ENCODE measurements around the gene GYS1. TPM values are rescaled to one million over a fixed set of nuclear protein-coding genes. Genes with fewer than 3 reads are reported as not detected.

The GYS1 gene
- total and polyA plus RNA-seq, 2 of the 8 experiments (the other 6 are each of a cell fraction or from before 2014, with no cell fraction given): 30.0 to 38.7 TPM

DNA sequence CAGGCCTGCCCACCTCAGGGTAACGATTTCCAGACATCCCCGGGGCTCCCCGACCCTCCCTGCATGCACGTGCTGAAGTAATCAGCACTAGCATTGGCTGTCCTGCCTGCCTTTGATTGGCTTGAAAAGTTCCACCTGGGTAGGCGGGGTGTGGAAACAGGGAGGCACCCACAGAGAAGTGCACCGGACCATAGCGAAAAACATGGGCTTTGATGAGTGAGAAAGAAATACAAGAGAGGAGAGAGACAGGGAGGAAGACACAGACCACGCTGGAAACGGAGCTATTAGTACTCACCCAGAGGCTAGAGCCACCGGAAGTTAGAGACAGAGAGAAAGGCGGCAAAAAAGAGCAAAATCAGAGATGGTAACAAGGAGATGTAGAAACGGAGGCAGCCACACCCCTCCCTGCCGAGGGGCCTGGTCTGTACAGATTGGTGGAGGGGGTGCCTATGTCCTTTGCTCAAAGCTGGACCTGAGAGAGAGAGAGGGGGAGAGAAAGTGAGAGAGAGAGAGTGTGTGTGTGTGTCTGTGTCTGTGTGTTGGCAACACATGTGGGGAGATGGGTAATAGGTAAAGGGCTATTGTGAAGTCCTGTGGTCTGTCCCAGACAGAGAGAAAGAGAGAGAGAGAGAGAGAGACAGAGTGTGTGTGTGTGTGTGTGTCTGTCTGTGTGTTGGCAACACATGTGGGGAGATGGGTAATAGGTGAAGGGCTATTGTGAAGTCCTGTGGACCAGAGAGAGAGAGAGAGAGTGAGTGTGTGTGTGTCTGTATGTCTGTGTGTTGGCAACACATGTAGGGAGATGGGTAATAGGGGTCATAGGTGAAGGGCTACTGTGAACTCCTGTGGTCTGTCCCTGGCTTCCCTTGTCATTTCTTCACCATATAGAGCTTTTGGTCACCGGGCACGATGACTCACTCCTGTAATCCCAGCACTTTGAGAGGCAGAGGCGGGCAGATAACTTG is 28.1 kb upstream of the GYS1 start:
- H2BK5ac ChIP-seq (ENCODE audit: low read depth, low read length): no peak overlapping the region
- FAIRE-seq (no peak), DNase-seq (ENCODE audit: low read depth in 1 of 2, low spot score in 2 of 2) (no peak)
- no peak overlapping the region for H2BK15ac ChIP-seq (ENCODE audit: low read length)
- peaks cover 0 to 3% (median under 1%) of the 10 kb centered on the region in 4 experiments; a peak in 3 of 8 replicates for H3K36me3 ChIP-seq (ENCODE audit: control insufficient read depth in 2 of 4, insufficient read depth in 4 of 4, low read length in 3 of 4)
- H3K23ac ChIP-seq (ENCODE audit: insufficient read length): no peak overlapping the region
- H2BK120ac ChIP-seq (replicated peaks; ENCODE audit: low read depth, low read length): no peak overlapping the region
- CTCF ChIA-PET (ENCODE audit: partially characterized antibody): interaction anchor here (0.9 to 8.1 kb wide), 7 partner anchors 10 to 77 kb away, joined by 3 to 46 read pairs (median 8); partner anchors contain the start of genes CGB2 and CGB7
- no peak overlapping the region for H4K8ac ChIP-seq (ENCODE audit: extremely low read depth, insufficient read depth, low read length)
- peak overlapping the region in 1 of 4 experiments; percentile 21; a peak in 1 of 7 replicates for H3K9ac ChIP-seq (replicated peaks in 1 of 4; ENCODE audit: extremely low read depth in 1 of 4, low read depth in 3 of 4, low read length in 3 of 4)
- H3K79me1 ChIP-seq (ENCODE audit: low read depth, low read length): no peaks in the 10 kb centered on the region
- peak overlapping the region; percentile 33 to 78 for H3K4me2 ChIP-seq (ENCODE audit: insufficient read depth in 1 of 2, low read depth in 2 of 2, low read length in 2 of 2)
- H2AK5ac ChIP-seq (ENCODE audit: low read depth, low read length): 0 out of 2 replicates have a peak overlapping the region, but pooled peaks have one; percentile 20
- H3K18ac ChIP-seq (ENCODE audit: extremely low read depth, low read length): no peak overlapping the region
- H3K4me3 ChIP-seq (ENCODE audit: extremely low read depth in 1 of 4, insufficient read depth in 2 of 4, low read depth in 3 of 4, low read length in 4 of 4): no peak overlapping the region
- peaks cover 0 to 15% (median 12%) of the 10 kb centered on the region in 4 experiments; a peak in 6 of 7 replicates for H3K27me3 ChIP-seq (replicated peaks in 1 of 4; ENCODE audit: control insufficient read depth in 3 of 4, extremely low read depth in 1 of 4, insufficient read depth in 3 of 4, low read length in 3 of 4)
- TF ChIP-seq, protein P1, sequence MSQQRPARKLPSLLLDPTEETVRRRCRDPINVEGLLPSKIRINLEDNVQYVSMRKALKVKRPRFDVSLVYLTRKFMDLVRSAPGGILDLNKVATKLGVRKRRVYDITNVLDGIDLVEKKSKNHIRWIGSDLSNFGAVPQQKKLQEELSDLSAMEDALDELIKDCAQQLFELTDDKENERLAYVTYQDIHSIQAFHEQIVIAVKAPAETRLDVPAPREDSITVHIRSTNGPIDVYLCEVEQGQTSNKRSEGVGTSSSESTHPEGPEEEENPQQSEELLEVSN (IDR thresholded peaks at IDR 0.05): peak; percentile 59; the same call in 1 of the 2 replicates
- TF ChIP-seq CTBP2 (IDR thresholded peaks at IDR 0.05; ENCODE audit: borderline replicate concordance, insufficient read depth, insufficient read length, low read length) (no peak), KDM5A (IDR thresholded peaks at IDR 0.05; ENCODE audit: low read length) (no peak)
- TF ChIP-seq, protein P2, sequence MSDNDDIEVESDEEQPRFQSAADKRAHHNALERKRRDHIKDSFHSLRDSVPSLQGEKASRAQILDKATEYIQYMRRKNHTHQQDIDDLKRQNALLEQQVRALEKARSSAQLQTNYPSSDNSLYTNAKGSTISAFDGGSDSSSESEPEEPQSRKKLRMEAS (IDR thresholded peaks at IDR 0.05): peak; percentile 72
- H3K14ac ChIP-seq (ENCODE audit: insufficient read length): no peak overlapping the region
- POLR2A ChIA-PET (ENCODE audit: partially characterized antibody): interaction anchor here (0.8 to 1.4 kb wide), 4 partner anchors 13 to 211 kb away, joined by 3 to 4 read pairs (median 3); partner anchors contain the start of genes BCAT2 and LIN7B
- no peak overlapping the region for H2BK20ac ChIP-seq (ENCODE audit: low read length)
- H3K9me3 ChIP-seq (ENCODE audit: insufficient read depth in 2 of 2, low read depth in 1 of 2, low read length in 1 of 2): no peaks in the 10 kb centered on the region
- H2BK12ac ChIP-seq (ENCODE audit: low read depth, low read length): peak overlapping the region; percentile 60; the same call in 1 of the 2 replicates
- no peak overlapping the region for H3K56ac ChIP-seq (replicated peaks; ENCODE audit: insufficient read length, low read depth, low read length)
- no peaks in the 10 kb centered on the region for H4K20me1 ChIP-seq (replicated peaks in 1 of 2; ENCODE audit: control insufficient read depth in 1 of 2, insufficient read depth in 2 of 2, low read length in 2 of 2)
- H4K91ac ChIP-seq (replicated peaks; ENCODE audit: insufficient read length, low read length): no peak overlapping the region
- peaks cover 0 to 17% (median 8%) of the 10 kb centered on the region in 4 experiments; a peak in 5 of 7 replicates for H3K4me1 ChIP-seq (replicated peaks in 1 of 4; ENCODE audit: control insufficient read depth in 3 of 4, insufficient read depth in 4 of 4, low read length in 3 of 4)
- WGBS, 2 experiments (ENCODE audit: extremely low coverage in 1 of 2, insufficient coverage in 1 of 2, insufficient read length in 1 of 2, insufficient replicate concordance in 2 of 2, low coverage in 1 of 2, low lambda C conversion rate in 2 of 2, missing lambda C conversion rate in 1 of 2): 76% methylated on average over 16 of the region's 16 CpGs; no CpG with 5 or more reads in 1 of the 2 experiments
- H3K23me2 ChIP-seq (ENCODE audit: low read depth, low read length): peaks cover 6% of the 10 kb centered on the region; the same call in 1 of the 2 replicates
- no peak overlapping the region for H2AFZ ChIP-seq (ENCODE audit: low read length)
- H4K5ac ChIP-seq (ENCODE audit: insufficient read length, low read depth, low read length): no peak overlapping the region
- no peak overlapping the region for H3K4ac ChIP-seq (replicated peaks; ENCODE audit: insufficient read length, low read depth, low read length)
- H3K27ac ChIP-seq (ENCODE audit: low read depth, low read length): no peak overlapping the region
- no peaks in the 10 kb centered on the region for H3K79me2 ChIP-seq (ENCODE audit: control insufficient read depth in 1 of 2, insufficient read depth in 2 of 2, low read length in 2 of 2)

All from H1 (cell line).